KG1 (cell line): ENCODE measurements around the gene CPA3.

Experiments used
- DNase-seq: peaks from one replicate; lab custom pipeline; 2025; lab: John Stamatoyannopoulos, UW

CPA3 gene

DNA sequence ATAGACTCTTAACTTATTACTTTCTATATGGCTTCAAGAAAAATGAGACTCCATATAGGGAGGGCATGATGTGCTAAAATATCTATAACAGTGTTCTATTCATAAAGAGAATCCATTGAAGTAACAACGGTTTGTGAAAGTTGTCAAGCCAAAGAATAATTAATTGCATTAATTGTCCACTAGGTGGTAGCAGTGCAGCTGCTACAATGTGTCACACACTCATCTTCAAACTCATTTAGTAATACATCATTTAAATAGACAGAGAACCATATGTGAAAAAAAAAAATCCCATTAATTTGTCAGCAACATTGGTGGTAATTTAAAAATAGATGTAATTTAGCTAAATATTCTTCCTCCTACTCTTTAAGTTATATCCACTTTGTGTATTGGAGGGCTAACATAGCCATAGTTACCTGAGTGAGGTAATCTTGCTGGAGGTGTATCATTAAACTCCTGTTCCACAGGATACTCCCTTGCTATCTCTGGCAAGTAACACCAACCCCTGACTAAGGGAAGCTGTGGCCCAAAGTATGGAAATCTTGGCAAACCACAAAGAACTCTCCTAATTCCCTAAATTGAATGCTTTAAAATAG is 3.7 kb upstream of the CPA3 start:
- peak; percentile 25 for DNase-seq

DNA sequence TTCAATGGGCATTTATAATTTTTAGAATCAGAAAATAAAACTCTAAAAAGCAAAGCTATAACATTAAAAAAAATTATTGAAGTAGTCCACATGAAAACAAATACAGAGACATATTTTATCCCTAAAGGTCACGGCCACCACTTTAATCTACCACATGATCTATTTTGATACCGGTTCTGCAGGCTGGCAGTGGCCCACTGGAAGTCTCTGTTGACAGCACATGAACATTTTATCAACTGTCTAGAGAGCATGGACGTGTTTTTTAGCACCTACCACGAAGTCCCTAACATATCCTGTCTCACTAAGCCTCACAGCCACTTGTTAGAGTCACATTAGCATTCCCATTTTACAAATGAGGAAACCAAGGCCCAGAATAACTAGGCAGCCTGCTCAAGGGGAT is 1.8 kb upstream of the CPA3 start:
- no peak for DNase-seq

DNA sequence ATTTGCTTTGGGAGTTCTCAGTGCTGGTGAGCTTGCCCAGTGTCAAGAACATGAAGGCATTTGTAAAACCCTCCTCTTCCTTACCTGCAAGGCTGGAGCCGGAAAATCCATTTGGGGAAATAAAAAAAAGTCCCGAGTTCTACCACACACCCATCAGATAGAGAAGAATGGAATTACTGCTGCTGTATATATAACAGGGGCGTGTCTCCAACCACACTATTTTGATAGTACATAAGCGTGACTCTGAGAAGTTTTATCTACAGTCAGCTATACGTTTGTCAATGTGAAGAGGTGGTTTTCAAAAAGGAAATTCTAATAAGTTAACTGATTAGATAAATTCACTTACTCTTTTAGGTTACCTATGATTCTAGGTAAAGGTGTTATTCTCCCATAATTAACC is 1.3 kb upstream of the CPA3 start:
- DNase-seq = no peak

DNA sequence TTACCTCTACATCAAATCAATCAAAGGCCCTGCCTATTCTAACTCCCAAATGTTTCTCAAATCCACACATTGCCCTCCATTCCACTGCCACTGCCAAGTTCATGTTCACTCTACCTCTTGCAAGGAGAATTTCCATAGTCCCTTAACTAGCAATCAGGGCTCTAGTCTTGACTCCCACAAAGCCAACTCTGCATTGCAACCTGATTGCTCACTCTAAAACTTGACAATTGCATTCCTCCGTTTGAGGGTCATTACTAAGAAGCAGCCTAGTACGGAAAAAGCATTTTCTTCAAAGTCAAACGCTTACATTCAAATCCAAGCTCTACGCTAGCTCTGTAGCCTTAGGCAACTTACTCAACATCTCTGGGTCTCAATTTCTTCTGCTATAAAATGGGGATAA is 1.2 kb downstream of the CPA3 start:
- DNase-seq = no peak

DNA sequence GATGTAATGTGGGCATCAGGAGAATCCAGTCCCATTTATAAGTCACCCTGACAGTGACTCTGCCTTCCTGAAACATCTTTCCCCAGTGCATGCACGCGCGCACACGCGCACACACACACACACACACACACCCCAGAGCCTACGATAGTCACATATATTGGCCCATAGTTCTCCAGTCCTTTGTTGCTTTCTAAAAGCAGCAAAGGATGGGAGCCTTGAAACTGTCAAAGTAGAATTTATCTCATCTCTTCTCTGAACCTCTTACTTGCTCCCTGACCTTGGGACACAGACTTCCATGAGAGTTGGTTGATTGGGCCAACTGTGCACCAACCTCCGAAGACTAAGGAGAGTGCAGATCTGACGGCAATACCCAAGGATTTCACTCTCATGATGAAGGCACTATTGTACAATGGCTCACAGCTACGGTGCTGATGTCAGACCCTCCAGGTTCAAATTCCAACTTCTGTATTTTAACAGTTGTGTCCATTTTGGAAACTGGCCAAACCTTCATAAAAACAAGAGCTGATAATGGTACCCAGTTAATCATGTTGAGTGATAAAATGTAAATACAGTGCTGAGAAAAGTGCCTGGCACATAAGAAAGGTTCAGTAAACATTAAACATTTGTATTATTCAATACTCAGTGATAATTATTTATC is 8.3 kb downstream of the CPA3 start:
- DNase-seq = no peak

DNA sequence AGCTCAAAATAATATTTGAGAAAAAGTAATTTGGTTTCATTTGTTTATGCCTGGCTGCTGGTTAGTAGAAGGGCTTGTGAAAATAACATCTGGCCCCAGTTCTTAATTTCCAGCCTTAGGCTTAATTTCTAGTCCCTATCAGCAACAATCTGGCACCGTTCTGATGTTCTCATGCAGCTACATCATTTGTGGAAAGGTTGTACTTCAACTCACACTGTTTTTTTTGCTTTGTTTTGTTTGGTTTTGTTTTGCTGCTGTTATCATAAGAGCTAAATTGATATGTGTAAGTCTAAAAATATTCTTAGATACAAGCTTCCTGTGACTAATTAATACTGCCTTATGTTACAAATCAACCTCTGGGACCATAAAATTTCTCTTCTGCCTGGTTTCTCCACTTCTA is 8.9 kb downstream of the CPA3 start:
- DNase-seq = no peak

DNA sequence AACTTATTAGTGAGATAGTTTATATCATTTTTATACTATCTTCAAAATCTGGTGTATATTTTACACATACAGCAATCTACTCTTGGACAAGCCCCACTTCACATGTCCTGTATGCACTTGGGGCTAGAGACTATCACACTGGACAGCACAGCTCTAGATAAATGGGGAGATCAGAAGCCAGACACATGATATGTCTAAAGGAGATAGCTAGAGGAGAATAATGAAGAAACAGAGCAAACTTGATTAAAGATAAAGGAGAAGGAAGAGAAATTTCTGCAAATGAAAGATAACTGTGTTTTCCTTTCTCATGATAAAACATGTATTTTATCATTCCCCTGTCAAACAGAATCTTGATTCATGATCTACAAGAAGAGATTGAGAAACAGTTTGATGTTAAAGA is 13.0 kb downstream of the CPA3 start:
- no peak for DNase-seq

DNA sequence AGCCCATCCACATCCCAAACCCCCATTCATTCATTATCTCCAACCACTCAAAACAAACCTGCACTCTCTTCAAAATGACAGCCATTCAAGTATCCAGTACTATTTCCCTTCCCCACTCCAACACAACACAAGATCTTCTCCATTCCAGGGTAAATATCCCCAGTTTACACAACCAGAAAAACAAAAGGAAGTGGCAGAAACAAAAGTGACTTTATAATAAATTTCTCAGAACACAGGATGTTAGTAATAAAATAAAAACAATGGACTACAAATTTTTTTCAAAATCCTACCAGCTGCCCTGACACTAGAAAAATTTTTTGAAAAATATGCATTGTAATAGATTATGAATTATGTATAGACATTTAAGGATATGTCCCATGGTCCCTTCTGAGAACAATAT is 14.2 kb downstream of the CPA3 start:
- DNase-seq = no peak

DNA sequence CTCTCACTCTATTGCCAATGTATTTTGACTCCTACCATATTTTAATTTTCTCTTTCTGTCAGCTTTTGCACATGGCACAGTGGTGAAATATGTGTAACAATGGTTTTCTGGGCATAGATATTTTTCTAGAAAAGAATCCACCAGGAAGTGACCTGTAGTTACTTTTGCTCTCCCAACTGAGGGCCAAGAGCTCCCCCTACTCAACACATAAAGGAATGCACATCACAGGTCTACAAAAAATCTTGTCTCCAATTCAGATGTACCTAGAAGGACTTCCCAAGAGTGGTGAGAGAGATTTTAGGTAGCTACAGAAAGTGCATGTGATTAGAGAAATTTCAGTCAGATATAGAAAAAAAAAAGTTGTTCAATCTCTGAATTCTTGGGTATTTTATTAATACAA is 15.6 kb downstream of the CPA3 start:
- no peak for DNase-seq

DNA sequence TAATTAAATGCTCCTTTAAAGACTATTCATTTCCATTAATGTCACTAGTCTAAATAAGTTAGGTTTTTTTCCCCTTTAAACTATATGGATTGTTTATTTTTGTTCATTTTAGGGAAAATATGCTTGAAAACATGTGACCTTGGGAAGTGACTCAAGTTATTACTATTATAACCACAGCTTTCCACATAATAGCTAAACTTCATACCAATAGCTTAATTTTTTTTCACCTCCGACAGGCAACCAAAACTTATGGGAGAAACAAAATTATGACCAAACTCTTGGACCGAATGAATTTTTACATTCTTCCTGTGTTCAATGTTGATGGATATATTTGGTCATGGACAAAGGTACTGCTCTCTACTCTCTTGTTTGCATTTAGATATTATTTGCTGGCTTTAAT is 16.2 kb downstream of the CPA3 start:
- no peak for DNase-seq

DNA sequence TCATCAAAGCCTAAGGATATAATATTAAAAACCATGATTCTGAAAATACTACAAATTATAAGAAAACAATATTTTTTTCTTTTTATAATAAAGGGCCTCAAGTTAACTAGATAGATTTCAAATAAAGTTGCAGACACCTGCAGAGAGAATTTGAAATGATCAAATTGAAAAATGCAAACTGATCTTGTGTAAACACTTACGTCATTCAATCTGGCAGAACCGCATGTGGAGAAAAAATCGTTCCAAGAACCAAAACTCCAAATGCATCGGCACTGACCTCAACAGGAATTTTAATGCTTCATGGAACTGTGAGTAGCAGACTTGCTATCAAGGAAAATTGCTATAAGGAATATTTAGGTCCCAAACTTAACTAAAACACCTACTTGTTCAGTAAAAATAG is 17.2 kb downstream of the CPA3 start:
- DNase-seq = no peak

DNA sequence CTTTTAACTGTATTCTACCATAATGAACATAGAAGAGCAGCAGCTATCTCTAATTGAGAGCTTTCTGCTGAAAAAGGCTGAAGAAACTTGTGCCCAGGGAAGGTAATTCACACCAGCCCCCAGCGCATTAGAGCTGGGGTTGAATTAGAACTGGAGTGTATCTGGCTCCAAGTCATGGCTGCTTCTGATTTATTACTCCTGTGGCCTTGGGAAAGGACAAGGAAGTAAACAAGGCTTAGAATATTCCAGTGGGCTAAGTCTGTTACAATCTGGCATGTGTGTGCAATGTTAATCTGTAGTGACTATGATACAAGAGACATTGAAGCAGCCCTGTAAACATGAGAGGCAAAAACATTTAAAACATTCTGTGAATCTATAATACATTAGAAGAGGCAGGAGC is 18.1 kb downstream of the CPA3 start:
- DNase-seq = no peak

DNA sequence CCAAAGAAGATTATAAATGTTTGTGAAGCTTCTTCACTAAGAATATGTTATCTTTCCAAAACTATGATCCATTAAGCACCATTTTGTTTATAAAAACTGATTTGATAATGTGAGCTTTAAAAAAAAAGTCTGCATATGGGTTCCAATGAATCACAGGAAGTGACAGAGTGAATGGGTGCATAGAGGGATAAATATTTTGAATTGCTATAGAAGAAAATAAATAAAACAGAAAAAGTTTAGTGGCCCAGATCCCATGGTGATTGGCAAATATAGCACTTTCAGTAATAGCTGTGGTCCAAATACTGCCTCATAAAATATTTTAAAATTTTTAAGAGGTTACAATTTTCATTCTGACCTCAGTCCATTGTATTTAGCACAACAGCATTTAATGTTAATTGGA is 19.2 kb downstream of the CPA3 start:
- DNase-seq = no peak

DNA sequence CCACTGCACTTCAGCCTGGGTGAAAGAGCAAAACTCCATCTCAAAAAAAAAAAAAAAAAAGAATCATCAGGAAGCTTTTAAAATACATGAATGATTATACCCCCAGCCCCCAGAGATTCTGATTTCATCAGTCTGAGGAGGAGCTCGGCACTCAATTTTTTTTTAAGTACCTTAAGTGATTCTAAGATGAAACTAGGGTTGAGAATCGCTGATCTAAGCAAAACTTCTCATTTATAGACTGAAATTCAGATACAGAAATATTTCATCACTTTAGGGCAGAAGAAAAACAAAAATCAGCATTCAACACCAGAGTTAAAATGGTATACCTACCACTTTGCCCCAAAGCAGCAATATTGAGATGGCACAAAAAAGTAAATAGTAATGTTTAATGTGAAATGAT is 24.7 kb downstream of the CPA3 start:
- DNase-seq = no peak

DNA sequence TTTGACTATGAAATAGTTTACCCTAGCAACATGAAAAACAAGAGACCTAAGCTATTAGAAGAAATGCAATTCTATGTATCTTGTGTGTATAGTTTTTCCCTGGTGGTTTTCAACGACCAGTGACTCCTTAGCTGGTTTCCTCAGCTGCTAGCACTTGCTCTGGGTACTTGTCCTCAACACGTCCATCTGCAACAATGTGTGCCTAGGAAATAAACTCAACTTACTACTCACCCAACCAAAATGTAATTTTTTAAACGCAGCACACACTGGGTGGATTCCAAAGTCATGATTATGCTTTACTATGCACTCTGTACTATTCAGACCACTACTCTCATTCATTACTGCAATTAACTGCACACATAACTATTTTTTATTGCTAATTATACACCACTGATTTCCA is 31.0 kb downstream of the CPA3 start:
- DNase-seq = no peak

DNA sequence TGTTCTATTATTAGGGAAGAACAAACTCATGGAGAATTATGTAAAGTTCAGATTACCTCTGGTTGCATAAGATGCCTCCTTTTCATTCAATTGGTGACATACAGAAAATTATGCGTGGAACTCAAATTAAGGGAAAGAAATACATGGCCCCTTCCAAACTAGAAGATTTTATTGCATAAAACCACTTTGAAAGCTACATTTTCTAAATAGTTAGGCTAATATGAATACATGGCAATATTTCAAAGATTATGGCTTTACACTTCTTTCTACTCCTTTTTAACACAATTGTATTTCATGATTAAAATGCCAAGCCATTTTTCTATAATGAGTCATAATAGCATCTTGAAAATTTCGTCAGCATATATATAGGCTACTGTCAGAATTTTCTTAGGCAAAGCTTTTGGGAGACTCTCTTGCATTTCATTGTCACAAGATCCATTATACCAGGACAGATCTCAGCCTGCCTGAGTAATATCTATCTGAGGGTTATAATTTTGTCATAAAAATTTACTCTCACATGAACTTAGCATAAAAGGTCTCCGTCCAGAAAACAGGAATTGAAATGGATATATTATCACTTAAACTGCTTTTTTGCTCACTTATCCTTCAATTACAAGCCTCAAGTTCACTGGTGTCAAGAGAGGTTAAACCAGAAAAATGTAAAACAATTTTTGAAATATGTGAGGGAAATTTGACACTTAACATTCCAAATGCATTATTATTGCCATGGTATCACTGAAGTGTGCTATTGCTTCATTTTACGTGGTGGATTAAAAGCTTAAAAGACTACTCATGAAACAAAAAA is 37.1 kb downstream of the CPA3 start:
- no peak for DNase-seq

DNA sequence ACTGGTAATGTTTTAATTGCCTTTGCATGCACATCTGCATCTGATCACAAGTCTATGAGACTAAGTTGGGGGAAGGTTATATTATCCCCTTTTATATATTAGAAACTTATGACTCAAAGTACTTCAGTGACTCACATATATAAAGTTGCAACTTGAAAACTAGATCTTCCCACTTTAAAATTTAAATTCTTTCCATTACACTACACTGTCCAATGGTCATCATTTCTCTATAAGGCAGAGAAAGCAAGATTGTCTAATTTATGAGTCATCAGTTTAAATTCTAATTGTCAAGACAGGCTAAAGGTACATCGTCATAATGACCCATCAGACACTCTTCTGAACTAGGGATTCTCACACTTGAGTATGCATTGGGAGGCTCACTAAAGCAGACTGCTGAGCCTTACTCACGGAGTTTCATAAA is 37.9 kb downstream of the CPA3 start:
- DNase-seq = no peak

DNA sequence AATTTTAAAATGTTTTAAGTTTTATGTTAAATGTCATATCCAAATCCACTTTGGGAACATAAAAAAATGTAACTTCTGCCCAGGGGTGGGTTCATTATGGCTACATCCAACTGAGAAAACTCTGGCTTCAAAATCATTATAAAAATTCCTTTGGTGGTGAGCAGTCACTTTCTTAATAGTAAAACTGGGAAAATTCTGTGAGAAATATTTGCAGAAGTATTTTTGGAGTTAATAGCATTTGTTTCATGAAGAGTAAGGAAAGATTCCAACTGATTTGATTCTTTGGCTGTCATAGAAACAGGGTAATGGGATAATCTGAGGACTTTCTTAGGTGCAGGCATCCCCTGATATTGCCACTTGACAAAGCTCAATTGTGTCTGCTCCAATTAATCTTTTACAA is 38.8 kb downstream of the CPA3 start:
- DNase-seq = no peak

DNA sequence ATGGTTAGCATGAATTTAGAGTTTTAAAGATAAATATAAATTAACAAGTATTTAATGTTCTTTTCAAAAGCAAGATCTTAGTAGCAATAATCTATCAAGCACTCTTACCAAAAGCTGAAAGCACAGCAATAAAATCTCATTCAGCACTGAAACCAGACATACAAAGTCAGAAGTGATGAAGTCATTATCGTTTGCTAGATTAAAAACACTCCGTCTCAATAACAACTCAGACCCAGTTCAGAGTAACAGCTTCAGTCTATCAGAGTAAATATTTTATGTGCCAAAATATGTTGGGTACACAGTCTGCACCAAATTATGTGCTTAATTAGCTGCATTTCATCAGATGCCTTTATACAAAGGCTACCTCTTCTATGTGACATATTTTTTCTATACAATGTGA is 41.6 kb downstream of the CPA3 start:
- DNase-seq = no peak

DNA sequence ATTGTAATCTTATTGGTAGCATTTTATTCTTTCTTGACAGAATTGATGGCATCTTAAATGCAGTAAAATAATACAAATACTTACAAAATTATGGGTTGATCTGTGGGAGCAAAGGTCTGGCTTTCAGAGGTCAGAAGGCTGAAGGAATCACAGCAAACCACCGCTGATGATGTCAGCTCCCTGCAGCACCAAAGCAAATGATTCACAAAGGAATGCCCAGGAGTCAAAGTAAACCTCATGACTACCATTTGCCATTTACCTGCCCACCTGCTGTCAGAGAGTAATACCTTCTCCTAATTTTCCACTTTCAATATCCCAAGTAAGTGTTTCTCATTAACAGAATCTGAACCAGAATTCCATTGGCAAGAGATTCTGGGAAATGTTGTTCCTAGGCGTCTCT is 46.1 kb downstream of the CPA3 start:
- no peak for DNase-seq

DNA sequence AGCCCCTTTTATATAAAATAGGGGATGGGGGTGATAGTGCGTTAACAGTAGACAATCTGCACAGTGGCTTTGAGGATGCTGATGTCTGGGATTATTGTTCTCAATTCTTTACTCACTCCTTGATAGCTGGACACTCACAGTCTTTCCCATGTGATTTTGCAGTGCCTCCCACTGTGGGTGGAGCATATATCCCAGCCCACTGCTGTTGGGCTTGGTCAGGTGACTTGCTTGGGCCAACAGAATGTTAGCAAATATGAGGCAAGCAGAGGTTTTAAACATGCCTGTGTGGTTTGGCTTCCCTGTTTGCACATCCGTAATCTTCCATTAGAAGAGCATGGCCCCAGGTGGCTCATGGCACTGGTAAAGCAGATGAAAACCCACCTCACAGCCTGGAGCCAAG is 46.5 kb downstream of the CPA3 start:
- DNase-seq = no peak

DNA sequence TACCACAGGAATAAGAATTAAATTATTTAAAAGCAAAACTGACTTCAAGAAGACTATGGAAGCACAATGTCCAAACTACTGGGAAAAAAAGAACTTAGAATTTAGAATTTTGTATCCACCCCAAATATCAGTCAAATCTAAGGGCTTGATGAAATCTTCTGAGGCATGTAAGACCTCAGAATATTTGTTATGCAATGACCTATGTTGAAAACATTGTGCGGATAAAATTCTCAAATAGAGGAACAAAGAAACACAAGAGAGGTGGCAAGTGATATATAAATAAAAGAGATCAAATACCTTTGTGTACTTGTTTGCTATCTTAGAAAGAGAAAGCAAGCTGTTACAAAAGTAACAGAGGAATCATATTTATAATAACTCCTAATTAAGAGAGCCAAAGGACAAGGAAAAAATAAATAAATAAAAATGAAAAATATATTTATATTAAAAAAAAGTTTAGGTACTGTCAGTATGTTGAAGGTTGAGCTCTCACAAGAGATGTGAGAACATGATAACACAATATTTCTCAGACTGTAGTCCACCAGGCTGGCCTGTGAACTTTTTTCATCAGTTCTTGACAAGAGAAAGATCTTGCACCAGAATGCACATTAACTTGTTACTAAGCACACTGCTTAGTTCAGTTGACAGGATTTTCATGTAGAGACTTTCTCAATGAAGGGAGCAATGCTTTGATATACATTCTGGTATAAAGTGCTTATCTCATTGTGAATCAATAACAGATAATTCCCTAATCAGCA is 50.0 kb downstream of the CPA3 start:
- DNase-seq = no peak

DNA sequence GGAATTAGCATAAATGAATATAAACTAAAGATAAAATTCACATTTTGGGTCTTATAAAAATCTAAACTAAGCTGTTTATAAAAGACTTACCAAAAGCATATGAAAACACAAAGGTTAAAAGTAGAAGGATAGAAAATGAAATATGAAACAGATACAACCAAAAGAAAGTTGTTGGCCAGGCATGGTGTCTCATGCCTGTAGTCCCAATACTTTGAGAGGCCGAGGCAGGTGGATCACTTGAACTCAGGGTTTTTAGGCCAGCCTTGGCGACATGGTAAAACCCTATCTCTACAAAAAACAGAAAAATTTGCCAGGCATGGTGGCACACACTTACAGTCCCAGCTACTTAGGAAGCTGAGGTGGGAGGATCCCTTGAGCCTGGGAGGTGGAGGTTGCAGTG is 51.0 kb downstream of the CPA3 start:
- DNase-seq = no peak
